Measurements from ENCODE around the gene SEMA6D.

SEMA6D gene

GRCh38 chr15:47792231-47792630 is 74.9 kb downstream of the SEMA6D start:
- no peak for DNase-seq

DNA sequence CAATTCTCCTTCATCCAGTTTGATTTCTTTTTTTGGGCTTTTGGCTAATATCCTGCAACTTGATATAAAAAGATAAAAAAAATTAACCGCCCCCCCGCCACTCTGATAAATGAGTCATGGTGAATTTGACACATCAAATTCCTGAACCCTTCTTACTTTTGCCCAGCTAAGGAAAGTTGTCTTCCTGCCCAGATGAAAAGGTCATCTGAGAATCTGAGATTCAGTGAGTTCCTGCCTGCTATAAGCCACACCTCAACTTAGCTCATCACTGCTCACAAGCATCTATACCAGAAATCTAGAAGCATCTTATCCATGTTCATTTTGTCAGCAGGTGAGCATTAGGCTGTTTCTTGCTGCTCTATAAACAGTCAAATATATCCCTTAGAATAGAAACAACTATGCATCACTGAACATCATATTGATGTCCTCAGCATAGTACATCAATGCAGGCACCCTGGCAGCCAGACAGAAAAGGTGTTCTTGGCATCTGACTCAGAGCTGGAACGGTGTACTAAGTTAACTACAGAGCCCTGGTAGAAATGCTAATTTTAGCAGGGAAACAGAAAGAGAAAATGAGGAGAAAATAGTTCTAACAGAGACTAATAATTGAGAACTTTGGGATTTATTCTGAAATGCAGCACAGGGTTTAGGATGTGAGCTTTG is 77.1 kb downstream of the SEMA6D start:
- DNase-seq = no peak

DNA sequence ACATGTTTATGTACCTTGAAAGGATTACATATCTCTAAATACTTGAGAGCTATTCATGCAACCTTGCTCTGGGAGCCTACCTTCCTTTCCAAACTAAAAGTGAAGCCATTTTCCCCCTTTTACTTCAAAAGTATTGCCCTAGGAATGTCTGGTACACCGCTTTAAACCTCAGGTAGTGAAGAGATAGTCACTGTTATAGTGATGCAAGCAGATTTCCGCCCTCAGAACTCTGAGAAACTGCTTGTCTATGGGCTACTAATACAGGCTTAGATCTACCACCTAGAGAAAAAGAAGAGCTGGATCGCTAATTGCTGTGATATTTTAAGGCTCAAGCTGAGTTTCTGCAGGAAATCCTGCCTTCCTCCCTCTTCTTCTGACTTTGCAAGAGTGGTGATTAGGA is 78.6 kb downstream of the SEMA6D start:
- no peak for DNase-seq

- DNase-seq = no peak
Measured at GRCh38 chr15:47796339-47796738, 79.0 kb downstream of the SEMA6D start.

DNA sequence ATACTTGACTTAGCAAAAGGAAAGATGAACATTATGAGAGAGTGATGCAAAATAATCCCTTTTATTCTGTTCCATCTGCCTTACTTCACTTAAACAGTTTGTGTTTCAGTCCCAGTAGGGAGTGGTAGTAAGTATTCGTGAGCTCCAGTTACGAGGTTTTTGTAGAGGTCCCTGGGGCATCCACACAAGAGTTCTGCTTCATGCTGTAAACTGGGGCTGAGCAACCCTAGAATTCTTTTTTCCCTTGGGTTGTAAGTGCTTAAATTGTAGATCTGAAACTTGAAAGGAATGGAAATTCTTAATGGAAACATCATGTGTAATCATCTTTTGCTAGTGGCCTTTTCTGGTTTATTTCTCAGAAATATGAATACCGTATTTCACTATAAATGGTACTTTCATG is 79.5 kb downstream of the SEMA6D start:
- no peak for DNase-seq

DNA sequence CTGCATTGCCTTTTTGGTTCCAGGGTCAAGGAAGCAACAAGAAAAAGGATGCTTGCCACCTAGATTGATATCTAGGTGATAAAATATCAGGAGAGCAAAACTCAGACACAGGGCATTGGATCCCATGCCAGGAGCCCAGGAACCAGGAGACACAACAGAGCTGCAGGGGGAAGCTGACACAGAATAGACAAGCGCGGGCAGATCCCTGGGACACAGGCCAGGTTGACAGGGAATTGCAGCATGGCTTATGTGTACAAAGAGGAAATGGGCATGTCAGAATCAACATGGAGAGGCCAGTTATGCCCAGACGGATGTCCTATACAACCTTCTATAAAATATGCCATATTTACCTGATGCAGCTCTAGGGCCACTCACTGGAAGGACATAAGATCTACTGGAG is 84.2 kb downstream of the SEMA6D start:
- no peak for DNase-seq

GRCh38 chr15:47802216-47802615 is 84.9 kb downstream of the SEMA6D start:
- no peak for DNase-seq

- no peak for DNase-seq
Measured at GRCh38 chr15:47803767-47804166, 86.5 kb downstream of the SEMA6D start.

DNA sequence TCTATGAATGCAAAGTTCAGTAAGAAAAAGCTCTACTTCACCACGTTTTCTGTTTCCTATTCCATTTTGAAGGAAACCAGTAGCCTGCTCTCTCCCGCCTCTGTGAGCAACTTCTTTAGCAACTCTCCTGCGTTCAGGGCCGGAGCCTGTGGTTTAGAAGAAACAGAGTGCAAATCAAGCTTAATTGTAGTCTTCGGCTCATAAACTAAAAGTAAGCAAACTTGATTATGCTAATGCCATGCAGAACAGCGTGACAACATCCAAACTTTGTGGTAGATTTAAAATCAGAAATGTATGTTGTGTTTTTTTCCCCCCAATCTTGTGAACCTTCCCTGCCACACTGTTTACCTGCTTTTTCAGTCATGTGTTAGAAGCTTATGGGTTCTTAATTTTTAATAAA is 87.4 kb downstream of the SEMA6D start:
- DNase-seq = no peak

GRCh38 chr15:47806008-47806407 is 88.7 kb downstream of the SEMA6D start:
- no peak for DNase-seq

DNA sequence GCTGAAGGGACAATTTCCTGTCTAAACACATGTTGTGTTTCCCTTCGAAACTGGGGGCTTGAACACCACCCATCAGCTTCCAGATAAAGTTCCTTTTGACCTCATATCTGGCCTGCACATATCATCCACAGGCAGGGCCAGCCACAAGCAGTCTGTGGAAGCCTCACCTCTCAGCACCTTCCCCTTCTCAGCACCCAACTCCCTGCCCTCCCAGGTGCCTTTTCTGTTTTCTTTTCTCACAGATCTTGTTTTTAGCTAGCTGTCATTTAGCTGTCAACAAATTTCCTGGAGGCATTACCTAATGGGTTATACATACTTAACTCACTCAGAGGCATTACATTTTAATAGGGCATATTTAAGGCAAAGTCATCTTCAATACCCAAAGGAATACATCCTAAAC is 93.9 kb downstream of the SEMA6D start:
- DNase-seq = no peak

DNA sequence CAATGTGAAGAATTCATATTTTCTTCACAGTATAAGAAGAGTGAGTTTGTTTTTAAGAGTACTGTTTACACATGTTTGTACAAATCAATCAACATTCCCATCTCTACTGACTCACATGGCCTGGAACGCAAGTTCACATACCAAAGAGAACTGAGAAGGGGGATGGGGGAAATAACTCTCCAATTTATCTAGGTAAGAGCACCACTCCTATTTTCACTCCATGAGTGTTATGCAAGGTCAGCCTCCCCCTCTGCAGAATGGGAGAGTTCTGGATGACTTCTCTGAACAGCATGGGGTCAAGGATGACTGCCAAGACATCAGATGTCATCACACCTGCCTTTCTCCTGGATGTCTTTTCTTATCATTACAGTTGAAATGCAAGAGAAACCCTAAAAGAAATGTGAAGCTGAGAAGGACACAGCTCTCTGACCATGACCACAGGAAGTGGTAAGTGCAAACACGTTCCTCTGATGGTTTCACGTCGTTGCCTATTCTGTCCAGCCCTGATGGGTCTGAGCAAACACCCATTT is 95.2 kb downstream of the SEMA6D start:
- peak; percentile 62 for DNase-seq

- no peak for DNase-seq
Measured at GRCh38 chr15:47813748-47814384, 96.6 kb downstream of the SEMA6D start.

DNA sequence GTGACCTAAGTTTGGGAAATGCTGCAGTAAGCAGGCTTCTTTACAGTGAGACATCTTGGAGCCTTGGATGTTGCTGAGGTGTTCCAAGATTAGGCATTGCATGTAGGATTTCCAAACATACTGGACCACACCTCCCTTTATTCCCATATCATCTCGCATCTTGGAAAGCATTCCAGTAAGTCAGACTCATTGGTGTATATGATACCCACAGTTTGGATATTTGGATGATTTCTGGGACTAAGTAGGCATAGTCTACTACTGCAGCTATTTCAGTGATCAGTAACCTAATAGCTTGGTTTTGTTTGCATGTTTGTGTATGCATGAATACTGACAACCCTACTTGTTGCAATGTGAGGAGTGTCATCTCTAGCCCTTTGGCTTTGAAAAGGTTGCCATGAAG is 97.3 kb downstream of the SEMA6D start:
- no peak for DNase-seq

DNA sequence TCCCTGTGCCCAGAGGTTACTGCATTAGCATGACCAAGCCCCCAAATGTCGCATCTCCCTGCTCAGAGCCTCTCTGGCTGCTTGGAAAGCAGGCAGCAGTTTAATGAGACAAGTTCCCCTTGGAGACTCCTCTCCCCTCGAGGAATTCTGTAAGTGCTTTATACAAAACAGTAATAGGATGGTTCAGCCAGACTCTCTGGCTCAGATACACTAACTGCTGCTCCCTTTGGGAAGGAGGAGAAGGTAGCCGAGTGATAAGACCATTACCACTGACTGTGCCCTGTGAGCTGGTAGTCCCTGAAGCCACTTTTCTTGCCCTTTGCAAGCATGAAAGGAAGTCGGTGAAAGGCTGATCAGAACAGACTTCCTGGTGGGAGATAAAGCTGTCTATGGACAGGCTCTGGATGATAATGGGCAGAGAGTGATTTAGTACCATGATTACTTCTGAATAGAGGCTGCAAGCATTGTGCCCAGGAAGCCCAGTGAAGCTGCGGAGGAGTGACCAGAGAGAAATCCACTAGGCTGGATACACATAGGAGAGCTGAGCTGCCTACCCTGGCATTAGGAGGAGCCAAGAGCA is 100.8 kb downstream of the SEMA6D start:
- no peak for DNase-seq

DNA sequence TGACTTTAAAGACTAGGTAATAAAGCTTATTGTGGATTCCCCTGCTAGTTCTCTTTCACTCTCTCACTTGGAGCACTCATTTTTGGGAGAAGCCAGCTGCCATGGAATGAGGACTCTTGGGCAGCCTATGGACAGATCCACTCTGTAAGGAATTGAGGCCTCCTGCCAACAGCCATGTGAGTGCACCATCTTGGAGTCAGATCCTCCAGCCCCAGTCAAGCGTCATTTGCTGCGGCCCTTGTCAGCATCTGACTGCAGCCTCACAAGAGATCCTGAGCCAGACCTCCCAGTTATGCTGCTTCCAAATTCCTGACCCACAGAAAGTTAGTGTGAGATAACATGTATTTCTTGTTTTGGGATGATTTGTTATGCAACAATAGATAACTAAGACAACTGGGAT is 101.9 kb downstream of the SEMA6D start:
- DNase-seq = no peak

DNA sequence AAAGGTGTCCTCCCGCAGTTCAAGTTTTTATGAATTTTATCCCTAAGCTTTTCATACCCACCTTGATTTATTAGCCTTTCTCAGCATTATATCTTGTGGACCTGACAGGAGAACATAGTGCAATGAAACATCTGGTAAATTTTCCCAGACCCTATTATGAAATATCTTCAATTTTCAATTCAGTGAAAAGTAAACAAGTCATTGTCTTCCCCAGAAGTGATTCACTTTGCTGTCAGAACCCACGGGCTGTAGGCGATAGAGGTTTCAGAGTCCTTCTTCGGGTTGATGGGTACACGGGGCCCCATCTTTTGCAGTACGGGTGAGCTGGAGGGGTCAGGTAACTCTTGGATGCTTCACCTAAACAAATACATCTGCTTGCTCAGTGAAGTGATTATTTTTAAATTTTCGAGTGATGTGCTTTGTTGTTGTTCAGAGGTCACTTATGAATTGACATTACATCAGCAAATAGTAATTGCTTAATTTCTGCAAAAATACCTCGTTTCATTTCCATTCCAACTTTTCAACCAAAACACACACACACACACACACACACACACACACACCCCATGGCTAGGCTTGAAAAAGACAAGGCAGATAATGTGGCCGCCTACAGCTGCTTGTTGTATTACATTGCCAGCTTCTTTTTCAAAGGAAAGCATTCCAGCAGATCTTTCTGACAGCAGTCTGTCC is 102.9 kb downstream of the SEMA6D start:
- DNase-seq = no peak

DNA sequence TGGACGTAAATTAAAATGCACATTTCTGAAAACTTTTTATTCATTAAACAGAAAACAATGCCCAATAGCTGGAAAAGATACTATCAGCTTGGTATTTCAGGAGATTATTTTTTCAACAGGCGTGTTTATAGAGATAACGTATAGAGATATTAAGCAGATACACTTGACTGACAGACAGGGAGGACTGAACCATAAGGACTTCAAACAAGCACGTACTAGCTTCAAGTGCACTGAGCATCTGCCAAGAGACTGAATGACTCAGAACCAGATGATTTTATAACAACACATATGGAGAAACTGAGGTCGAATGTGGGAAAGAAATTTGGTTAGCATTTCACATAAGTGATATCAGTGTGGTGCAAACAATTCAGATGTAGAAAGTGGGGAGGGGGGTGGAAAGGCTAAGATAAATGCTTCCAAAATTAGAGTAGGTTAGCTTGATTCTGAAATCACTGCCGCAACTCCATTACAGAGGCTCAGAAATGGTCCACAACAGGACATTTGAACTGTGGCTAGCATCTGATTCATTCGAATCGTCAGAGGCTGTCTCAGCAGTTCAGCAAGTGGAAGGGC is 103.5 kb downstream of the SEMA6D start:
- DNase-seq = no peak

- DNase-seq = no peak
Measured at GRCh38 chr15:47822048-47822447, 104.7 kb downstream of the SEMA6D start.

All from islet precursor cell (in vitro differentiated cells).